SKM-1 treated with dmso at 0.1 percent for 144 hours (cell line): ENCODE results near the gene KRT84.
"Not testable (repeated sequence)": the region's sequence is repeated elsewhere in the genome, so short reads cannot be mapped to it uniquely, and the experiment has no call there.

ENCODE experiments used
- DNase-seq: peaks from one replicate; lab custom pipeline; 2025; ENCODE audit not compliant: unreplicated experiment; lab: John Stamatoyannopoulos, UW

KRT84 gene

GRCh38 chr12:52413202-52413601 lies 27.8 kb upstream of the KRT84 start:
- DNase-seq = no peak

GRCh38 chr12:52411815-52412214 lies 26.4 kb upstream of the KRT84 start:
- no peak for DNase-seq

GRCh38 chr12:52410589-52411248 lies 25.3 kb upstream of the KRT84 start:
- DNase-seq = not testable (repeated sequence)

- DNase-seq = no peak
Measured at GRCh38 chr12:52407918-52408317, 22.5 kb upstream of the KRT84 start.

GRCh38 chr12:52405922-52406385 lies 20.5 kb upstream of the KRT84 start, which contains the start of gene KRT82:
TSS of gene KRT82 (minus strand) at chr12:52406335. CDS start at chr12:52406277, 58 bp downstream.
- no peak for DNase-seq

- DNase-seq = no peak
Measured at GRCh38 chr12:52404951-52405350, 19.5 kb upstream of the KRT84 start.

- no peak for DNase-seq
Measured at GRCh38 chr12:52403561-52403960, 18.1 kb upstream of the KRT84 start.

- DNase-seq = no peak
Measured at GRCh38 chr12:52402873-52403540, 17.6 kb upstream of the KRT84 start.

GRCh38 chr12:52402377-52402776 lies 16.9 kb upstream of the KRT84 start:
- DNase-seq = no peak

- DNase-seq = no peak
Measured at GRCh38 chr12:52401926-52402325, 16.5 kb upstream of the KRT84 start.

- DNase-seq = no peak
Measured at GRCh38 chr12:52401526-52401925, 16.1 kb upstream of the KRT84 start.

GRCh38 chr12:52400906-52401305 lies 15.5 kb upstream of the KRT84 start:
- DNase-seq = no peak

- no peak for DNase-seq
Measured at GRCh38 chr12:52399756-52400155, 14.3 kb upstream of the KRT84 start.

GRCh38 chr12:52398176-52398575 lies 12.7 kb upstream of the KRT84 start:
- no peak for DNase-seq

- DNase-seq = no peak
Measured at GRCh38 chr12:52396656-52397055, 11.2 kb upstream of the KRT84 start.

GRCh38 chr12:52395761-52396434 lies 10.4 kb upstream of the KRT84 start:
- no peak for DNase-seq

GRCh38 chr12:52394836-52395405 lies 9.5 kb upstream of the KRT84 start:
- DNase-seq = no peak

- no peak for DNase-seq
Measured at GRCh38 chr12:52392465-52393007, 7.1 kb upstream of the KRT84 start.

- no peak for DNase-seq
Measured at GRCh38 chr12:52391618-52392002, 6.2 kb upstream of the KRT84 start.

- no peak for DNase-seq
Measured at GRCh38 chr12:52390739-52391617, 5.5 kb upstream of the KRT84 start.
